Stomach smooth muscle (tissue), 2 donors: ENCODE measurements around the gene PPM1H.
"Not testable (repeated sequence)": the region's sequence is repeated elsewhere in the genome, so short reads cannot be mapped to it uniquely, and the experiment has no call there.

Source experiments
- H3K27ac ChIP-seq: one replicate; pipeline ENCODE4 v1.7.0; 2013; ENCODE audit warnings: mild to moderate bottlenecking, low read length, inconsistent platforms
- H3K27me3 ChIP-seq, 2 donors: one replicate each; pipeline ENCODE4 v1.7.0; 2013; ENCODE audit warnings: low read length in 2 of 2; ENCODE audit not compliant: insufficient read depth in 2 of 2, control insufficient read depth in 1 of 2
- H3K36me3 ChIP-seq, 2 donors: one replicate each; pipeline ENCODE4 v1.7.0; 2013; ENCODE audit warnings: low read length in 2 of 2; ENCODE audit not compliant: control insufficient read depth in 2 of 2, insufficient read depth in 2 of 2
- H3K4me1 ChIP-seq: one replicate; pipeline ENCODE4 v1.7.0; 2013; ENCODE audit warnings: low read length; ENCODE audit not compliant: control insufficient read depth, insufficient read depth
- H3K4me3 ChIP-seq, 2 donors: one replicate each; pipeline ENCODE4 v1.7.0; 2013; ENCODE audit warnings: low read length in 2 of 2
- H3K9ac ChIP-seq, 2 donors: one replicate each; pipeline ENCODE4 v1.7.0; 2013; ENCODE audit warnings: low read length in 2 of 2, mild to moderate bottlenecking in 1 of 2
- H3K9me3 ChIP-seq, 2 donors: one replicate each; pipeline ENCODE4 v1.7.0; 2013; ENCODE audit warnings: low read length in 2 of 2; ENCODE audit not compliant: control insufficient read depth in 2 of 2
- donor health status: healthy.
- donor health status: Pancreatic carcinoma.

The PPM1H gene

GRCh38 chr12:62943779-62944395 lies 8.9 kb upstream of the PPM1H start:
- H3K36me3 ChIP-seq: no peaks in the 10 kb centered on the region
- H3K4me1 ChIP-seq: no peaks in the 10 kb centered on the region
- H3K9ac ChIP-seq: no peak overlapping the region
- no peak overlapping the region for H3K4me3 ChIP-seq
- H3K27me3 ChIP-seq: no peaks in the 10 kb centered on the region
- peaks cover 0 to 3% of the 10 kb centered on the region in 2 donors for H3K9me3 ChIP-seq
- H3K27ac ChIP-seq: no peak overlapping the region

- H3K4me1 ChIP-seq, H3K9ac ChIP-seq, H3K27ac ChIP-seq, H3K36me3 ChIP-seq, H3K4me3 ChIP-seq, H3K9me3 ChIP-seq, H3K27me3 ChIP-seq: not testable (repeated sequence)
These were observed 7.4 kb upstream of the PPM1H start for GRCh38 chr12:62942316-62942715.

DNA sequence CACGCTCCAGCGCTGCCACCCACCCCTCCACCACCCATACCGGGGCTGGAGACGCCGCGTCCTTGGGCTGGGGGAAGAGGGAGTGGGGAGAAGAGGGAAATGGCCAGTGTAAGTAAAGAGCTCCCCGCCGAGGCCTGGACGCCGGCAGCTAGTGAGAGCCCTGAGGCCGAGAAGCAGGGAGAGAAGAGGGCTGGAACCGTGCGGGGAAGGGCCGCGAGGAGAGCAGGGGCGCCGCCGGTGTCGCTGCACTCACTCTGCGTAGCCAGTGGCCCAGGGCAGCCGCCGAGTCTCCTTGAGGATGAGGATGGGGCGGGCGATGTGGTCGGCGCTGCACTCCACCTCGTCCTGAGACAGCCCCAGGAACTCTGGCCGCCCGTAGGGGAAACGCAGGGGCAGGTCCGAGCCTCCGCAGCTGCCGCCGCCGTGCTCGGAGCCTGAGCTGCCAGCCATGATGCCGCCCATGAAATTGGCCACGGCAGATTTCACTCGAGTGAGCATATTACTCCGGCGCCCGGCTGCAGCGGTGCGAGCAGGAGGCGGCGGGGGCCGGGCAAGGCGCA lies 631 bp downstream of the PPM1H start:
- Histone ChIP-seq H3K27ac (no peak overlapping the region), H3K4me3 (peak overlapping the region; percentile 79 to 88), H3K4me1 (peaks cover 15% of the 10 kb centered on the region), H3K27me3 (peaks cover 4 to 5% of the 10 kb centered on the region in 2 donors), H3K36me3 (no peaks in the 10 kb centered on the region), H3K9me3 (no peaks in the 10 kb centered on the region), H3K9ac (peak overlapping the region; percentile 21 to 28)

GRCh38 chr12:62933602-62934238 lies 1.2 kb downstream of the PPM1H start:
- H3K36me3 ChIP-seq: no peaks in the 10 kb centered on the region
- no peak overlapping the region for H3K27ac ChIP-seq
- H3K4me3 ChIP-seq: peak overlapping the region; percentile 79 to 88
- H3K4me1 ChIP-seq: peaks cover 15% of the 10 kb centered on the region
- H3K27me3 ChIP-seq: peaks cover 4 to 5% of the 10 kb centered on the region in 2 donors
- peak overlapping the region; percentile 28 to 51 for H3K9ac ChIP-seq
- no peaks in the 10 kb centered on the region for H3K9me3 ChIP-seq

GRCh38 chr12:62933220-62933601 lies 1.7 kb downstream of the PPM1H start:
- Histone ChIP-seq H3K9ac (no peak overlapping the region), H3K9me3 (no peaks in the 10 kb centered on the region), H3K4me3 (peak overlapping the region; percentile 79 to 88), H3K27ac (no peak overlapping the region), H3K27me3 (peaks cover 5 to 6% of the 10 kb centered on the region in 2 donors), H3K36me3 (no peaks in the 10 kb centered on the region), H3K4me1 (peaks cover 15% of the 10 kb centered on the region)

DNA sequence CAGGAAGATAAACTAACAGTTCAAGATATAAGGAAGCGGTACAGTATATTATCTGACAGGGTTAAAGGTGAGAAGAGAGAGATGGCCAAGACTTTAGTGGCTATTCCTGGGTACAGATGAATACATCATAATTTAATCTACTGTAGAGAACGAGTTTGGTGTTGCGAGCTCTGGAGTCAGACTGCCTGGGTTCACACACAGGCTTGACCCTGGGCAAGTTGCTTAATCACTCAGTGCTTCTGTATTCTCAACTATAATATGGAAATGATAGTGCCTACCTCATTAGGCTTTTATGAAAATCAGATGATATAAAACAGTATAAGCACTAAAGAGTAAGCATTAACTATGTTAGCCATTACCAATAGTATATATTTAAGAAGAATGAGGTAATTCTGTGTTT lies 3.5 kb downstream of the PPM1H start:
- H3K4me3 ChIP-seq: no peak overlapping the region
- peaks cover 15% of the 10 kb centered on the region for H3K4me1 ChIP-seq
- no peaks in the 10 kb centered on the region for H3K36me3 ChIP-seq
- no peak overlapping the region for H3K9ac ChIP-seq
- no peaks in the 10 kb centered on the region for H3K9me3 ChIP-seq
- H3K27me3 ChIP-seq: peaks cover 5 to 9% of the 10 kb centered on the region in 2 donors
- H3K27ac ChIP-seq: no peak overlapping the region

GRCh38 chr12:62930546-62931425 lies 4.2 kb downstream of the PPM1H start:
- Histone ChIP-seq H3K27ac (no peak overlapping the region), H3K9me3 (no peaks in the 10 kb centered on the region), H3K4me3 (no peak overlapping the region)

GRCh38 chr12:62928632-62929031 lies 6.3 kb downstream of the PPM1H start:
- no peak overlapping the region for H3K4me3 ChIP-seq
- H3K9me3 ChIP-seq: no peaks in the 10 kb centered on the region
- H3K4me1 ChIP-seq: peaks cover 9% of the 10 kb centered on the region
- no peaks in the 10 kb centered on the region for H3K36me3 ChIP-seq
- no peak overlapping the region for H3K9ac ChIP-seq
- H3K27ac ChIP-seq: no peak overlapping the region
- H3K27me3 ChIP-seq: peaks cover 5 to 12% of the 10 kb centered on the region in 2 donors

More at GRCh38 chr12:62930546-62931425, 4.2 kb downstream of the PPM1H start:
- Histone ChIP-seq H3K4me1 (peaks cover 15% of the 10 kb centered on the region), H3K9ac (no peak overlapping the region), H3K27me3 (peaks cover 5 to 9% of the 10 kb centered on the region in 2 donors), H3K36me3 (no peaks in the 10 kb centered on the region)

DNA sequence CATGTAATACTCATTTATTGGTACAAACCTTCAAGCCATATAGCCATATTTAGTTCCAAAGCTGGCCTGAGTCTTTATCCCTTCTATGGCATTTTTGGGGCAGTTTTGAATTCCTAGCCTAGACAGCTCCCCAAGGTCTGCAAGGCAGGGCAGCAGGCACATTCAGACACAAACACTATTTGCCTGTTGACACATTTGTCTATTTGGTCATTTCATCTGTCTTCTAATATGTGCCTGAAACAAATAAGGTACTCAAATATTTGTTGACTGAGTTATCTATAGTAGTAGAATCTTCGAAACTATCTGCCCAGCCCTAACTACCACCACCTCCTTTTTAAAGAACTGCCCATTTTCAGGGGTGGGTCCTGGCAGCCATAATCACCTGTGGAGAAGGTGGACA lies 9.3 kb downstream of the PPM1H start:
- H3K36me3 ChIP-seq: no peaks in the 10 kb centered on the region
- peaks cover 0 to 8% of the 10 kb centered on the region in 2 donors for H3K27me3 ChIP-seq
- no peak overlapping the region for H3K27ac ChIP-seq
- no peak overlapping the region for H3K9ac ChIP-seq
- H3K4me1 ChIP-seq: no peaks in the 10 kb centered on the region
- no peaks in the 10 kb centered on the region for H3K9me3 ChIP-seq
- no peak overlapping the region for H3K4me3 ChIP-seq

GRCh38 chr12:62924084-62924483 lies 10.9 kb downstream of the PPM1H start:
- H3K9ac ChIP-seq: no peak overlapping the region
- H3K4me1 ChIP-seq: no peaks in the 10 kb centered on the region
- H3K27me3 ChIP-seq: peaks cover 0 to 8% of the 10 kb centered on the region in 2 donors
- no peak overlapping the region for H3K4me3 ChIP-seq
- no peaks in the 10 kb centered on the region for H3K36me3 ChIP-seq
- H3K27ac ChIP-seq: no peak overlapping the region
- H3K9me3 ChIP-seq: no peaks in the 10 kb centered on the region
